GM18502 (cell line): ENCODE results near the gene CENPN.

Experiments used
- ATAC-seq: cut with Tn5 transposase; IDR thresholded peaks from one replicate; pipeline ENCODE4 v1.9.1; 2021; ENCODE audit warnings: mild to moderate bottlenecking; ENCODE audit not compliant: unreplicated experiment, poor library complexity

Gene CENPN

GRCh38 chr16:80990577-80990976, 16.4 kb upstream of the CENPN start:
- no peak for ATAC-seq

- ATAC-seq, result no peak
These were observed 16.0 kb upstream of the CENPN start for GRCh38 chr16:80990978-80991377.

- ATAC-seq, result no peak
These were observed 15.1 kb upstream of the CENPN start for GRCh38 chr16:80991792-80992430.

GRCh38 chr16:80992676-80993293, 14.2 kb upstream of the CENPN start:
- ATAC-seq, result no peak

- no peak for ATAC-seq
These were observed 13.7 kb upstream of the CENPN start for GRCh38 chr16:80993307-80993706.

- no peak for ATAC-seq
These were observed 13.2 kb upstream of the CENPN start for GRCh38 chr16:80993834-80994233.

- no peak for ATAC-seq
These were observed 12.6 kb upstream of the CENPN start for GRCh38 chr16:80994451-80994850.

- ATAC-seq, result peak; percentile 29
These were observed 10.3 kb upstream of the CENPN start for GRCh38 chr16:80996688-80997138.

GRCh38 chr16:80997139-80997798, 9.7 kb upstream of the CENPN start:
- ATAC-seq, result peak; percentile 63

GRCh38 chr16:80997964-80998620, 8.9 kb upstream of the CENPN start:
- ATAC-seq, result no peak

GRCh38 chr16:81000873-81001272, 6.1 kb upstream of the CENPN start:
- no peak for ATAC-seq

- ATAC-seq, result no peak
These were observed 5.7 kb upstream of the CENPN start for GRCh38 chr16:81001330-81001729.

- no peak for ATAC-seq
These were observed 4.0 kb upstream of the CENPN start for GRCh38 chr16:81003064-81003463.

GRCh38 chr16:81003610-81004460, 3.2 kb upstream of the CENPN start:
- ATAC-seq, result no peak

- ATAC-seq, result no peak
These were observed 2.2 kb upstream of the CENPN start for GRCh38 chr16:81004646-81005353.

- no peak for ATAC-seq
These were observed 1.3 kb upstream of the CENPN start for GRCh38 chr16:81005610-81006161.

GRCh38 chr16:81006211-81006812, 702 bp upstream of the CENPN start:
- peak; percentile 41 for ATAC-seq

- ATAC-seq, result no peak
These were observed 1.4 kb downstream of the CENPN start for GRCh38 chr16:81008505-81008789.

GRCh38 chr16:81012974-81013373, 6.0 kb downstream of the CENPN start:
- ATAC-seq, result no peak
